Lung (tissue), 11 donors: ENCODE data around the gene KRABD2.

ENCODE experiments used
- ATAC-seq: fragments of 200-7000 bp; cut with Tn5 transposase; one replicate; pipeline ENCODE4 v1.9.1; 2020; ENCODE audit warnings: moderate number of reproducible peaks; ENCODE audit not compliant: insufficient read depth, low FRiP score
- DNase-seq, 3 donors: peaks; one replicate each; pipeline ENCODE4 v3.0.0-alpha.2; 2013 to 2017
- H3K27ac ChIP-seq, 2 donors: one replicate each; pipeline ENCODE4 v1.5.1; 2013; ENCODE audit warnings: mild to moderate bottlenecking in 2 of 2, moderate library complexity in 2 of 2, control low read depth in 1 of 2, inconsistent platforms in 1 of 2, low read depth in 1 of 2, low read length in 1 of 2
- H3K27me3 ChIP-seq, 3 donors: one replicate each; pipeline ENCODE4 v1.5.1; 2013; ENCODE audit warnings: low read length in 2 of 3; ENCODE audit not compliant: control insufficient read depth in 3 of 3, insufficient read depth in 3 of 3
- H3K36me3 ChIP-seq, 4 donors: one replicate each; pipeline ENCODE4 v1.5.1; 2013; ENCODE audit warnings: low read length in 4 of 4, mild to moderate bottlenecking in 1 of 4, moderate library complexity in 1 of 4; ENCODE audit not compliant: control insufficient read depth in 4 of 4, insufficient read depth in 4 of 4
- H3K4me1 ChIP-seq, 5 donors: one replicate each; pipeline ENCODE4 v1.5.1; 2013; ENCODE audit warnings: low read length in 5 of 5, mild to moderate bottlenecking in 2 of 5, moderate library complexity in 1 of 5; ENCODE audit not compliant: control insufficient read depth in 5 of 5, insufficient read depth in 5 of 5
- H3K4me3 ChIP-seq: one replicate; pipeline ENCODE4 v1.5.1; 2013; ENCODE audit warnings: mild to moderate bottlenecking, control low read depth, moderate library complexity
- H3K9ac ChIP-seq, 2 donors: one replicate each; pipeline ENCODE4 v1.5.1; 2013; ENCODE audit warnings: low read length in 2 of 2, control low read depth in 1 of 2; ENCODE audit not compliant: insufficient read depth in 1 of 2
- H3K9me3 ChIP-seq, 4 donors: one replicate each; pipeline ENCODE4 v1.5.1; 2013; ENCODE audit warnings: low read length in 3 of 4, mild to moderate bottlenecking in 1 of 4, moderate library complexity in 1 of 4; ENCODE audit not compliant: control insufficient read depth in 4 of 4, insufficient read depth in 3 of 4
- WGBS, 2 donors: extraction: QIAGEN DNeasy Blood & Tissue Kit; methylation state at CpG; one replicate each; pipeline ENCODE4 v1.1.7; 2013; 5-methylcytosine and 5-hydroxymethylcytosine counted together
- TF ChIP-seq, protein P1 (sequence below): IDR thresholded peaks from 2 replicates; pipeline ENCODE4 v1.5.1; 2012; ENCODE audit warnings: mild to moderate bottlenecking; ENCODE audit errors: control extremely low read depth, extremely low read depth
- donor health status: control.
- donor health status: control.
- donor health status: Bipolar disorder and iron deficiency.
- donor health status: healthy.
- donor health status: DM: yes; HTN: yes; CAD: no.

The KRABD2 gene

DNA sequence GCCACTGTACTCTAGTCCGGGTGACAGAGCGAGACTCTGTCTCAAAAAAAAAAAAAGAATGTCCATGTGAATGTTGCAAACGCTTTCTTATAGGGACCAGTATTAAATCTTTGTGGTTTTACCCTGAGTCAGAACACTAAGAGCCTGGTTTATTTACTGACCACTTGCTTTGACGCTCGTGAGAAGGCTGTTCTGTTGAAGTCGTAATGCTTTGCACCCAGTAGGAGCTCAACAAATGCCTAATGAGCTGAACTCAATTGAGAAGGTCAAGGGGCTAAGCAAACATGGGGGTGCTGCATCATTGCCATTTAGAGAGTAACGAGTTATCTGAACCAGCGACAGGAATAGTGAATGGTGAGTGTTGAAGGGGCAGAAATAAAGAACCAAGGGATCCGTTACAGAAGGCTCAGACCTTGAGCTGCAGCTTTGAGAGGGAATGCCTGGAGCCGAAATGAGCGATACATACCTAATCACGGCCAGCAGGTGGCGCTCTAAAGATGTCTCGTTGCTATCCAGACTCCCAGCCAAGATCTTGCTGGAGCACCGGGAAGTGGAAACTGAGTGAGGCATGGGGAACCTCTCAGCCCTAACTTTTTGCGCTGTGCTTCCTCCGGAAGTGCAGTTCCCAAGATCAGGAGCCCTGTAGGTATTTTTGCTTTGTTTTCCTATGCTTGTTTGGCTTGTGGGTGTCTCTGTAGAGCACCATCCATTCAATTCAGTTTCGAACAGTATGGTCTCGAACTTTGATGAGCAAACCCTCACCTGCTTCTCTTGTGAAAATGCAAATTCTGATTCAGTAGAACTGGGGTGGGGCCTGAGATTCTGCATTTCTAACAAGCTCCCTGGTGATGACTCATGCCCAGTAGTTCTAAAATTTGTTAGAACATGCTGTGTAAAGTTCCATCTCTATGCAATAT, 33.7 kb upstream of the KRABD2 start:
- TF ChIP-seq, protein P1, sequence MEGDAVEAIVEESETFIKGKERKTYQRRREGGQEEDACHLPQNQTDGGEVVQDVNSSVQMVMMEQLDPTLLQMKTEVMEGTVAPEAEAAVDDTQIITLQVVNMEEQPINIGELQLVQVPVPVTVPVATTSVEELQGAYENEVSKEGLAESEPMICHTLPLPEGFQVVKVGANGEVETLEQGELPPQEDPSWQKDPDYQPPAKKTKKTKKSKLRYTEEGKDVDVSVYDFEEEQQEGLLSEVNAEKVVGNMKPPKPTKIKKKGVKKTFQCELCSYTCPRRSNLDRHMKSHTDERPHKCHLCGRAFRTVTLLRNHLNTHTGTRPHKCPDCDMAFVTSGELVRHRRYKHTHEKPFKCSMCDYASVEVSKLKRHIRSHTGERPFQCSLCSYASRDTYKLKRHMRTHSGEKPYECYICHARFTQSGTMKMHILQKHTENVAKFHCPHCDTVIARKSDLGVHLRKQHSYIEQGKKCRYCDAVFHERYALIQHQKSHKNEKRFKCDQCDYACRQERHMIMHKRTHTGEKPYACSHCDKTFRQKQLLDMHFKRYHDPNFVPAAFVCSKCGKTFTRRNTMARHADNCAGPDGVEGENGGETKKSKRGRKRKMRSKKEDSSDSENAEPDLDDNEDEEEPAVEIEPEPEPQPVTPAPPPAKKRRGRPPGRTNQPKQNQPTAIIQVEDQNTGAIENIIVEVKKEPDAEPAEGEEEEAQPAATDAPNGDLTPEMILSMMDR: peak; percentile 90
- H3K36me3 ChIP-seq: no peaks in the 10 kb centered on the region
- peak; percentile 92 to 94 (median 93) for DNase-seq
- H3K27ac ChIP-seq: peak overlapping the region in 1 of 2 donors; percentile 39
- H3K9ac ChIP-seq: no peak overlapping the region
- ATAC-seq: peak; percentile 89
- no peaks in the 10 kb centered on the region for H3K27me3 ChIP-seq
- no peaks in the 10 kb centered on the region for H3K4me1 ChIP-seq
- H3K4me3 ChIP-seq: no peak overlapping the region
- no peaks in the 10 kb centered on the region for H3K9me3 ChIP-seq
- WGBS, 2 donors: 20 to 27% methylated on average over 17 to 19 of the region's 19 CpGs

DNA sequence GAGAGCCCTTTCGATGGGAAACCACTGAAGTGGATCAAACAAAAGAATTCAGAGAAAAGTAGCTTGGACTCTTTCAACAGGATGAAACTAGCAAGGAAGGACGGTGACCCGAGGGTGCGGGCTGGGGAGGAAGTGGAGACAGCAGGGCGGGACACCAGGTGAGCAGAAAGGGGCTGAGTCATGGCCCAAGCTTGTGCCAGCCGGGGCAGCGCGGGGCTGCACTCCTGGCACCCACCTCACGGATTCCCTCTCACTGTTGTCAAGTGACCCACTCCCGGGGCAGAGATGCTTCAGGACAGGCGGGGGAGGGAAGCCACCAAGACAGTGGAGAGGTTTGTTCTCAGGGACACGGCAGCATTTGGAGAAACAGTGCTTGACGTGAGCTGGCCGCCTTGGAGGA, 31.9 kb upstream of the KRABD2 start:
- TF ChIP-seq, protein P1: no peak
- Histone ChIP-seq H3K4me1 (no peaks in the 10 kb centered on the region), H3K4me3 (no peak overlapping the region), H3K9ac (no peak overlapping the region), H3K27me3 (no peaks in the 10 kb centered on the region), H3K36me3 (no peaks in the 10 kb centered on the region), H3K9me3 (no peaks in the 10 kb centered on the region), H3K27ac (no peak overlapping the region)
- 47 to 57% methylated on average over 14 of the region's 14 CpGs for WGBS, 2 donors
- ATAC-seq (no peak), DNase-seq (no peak)

DNA sequence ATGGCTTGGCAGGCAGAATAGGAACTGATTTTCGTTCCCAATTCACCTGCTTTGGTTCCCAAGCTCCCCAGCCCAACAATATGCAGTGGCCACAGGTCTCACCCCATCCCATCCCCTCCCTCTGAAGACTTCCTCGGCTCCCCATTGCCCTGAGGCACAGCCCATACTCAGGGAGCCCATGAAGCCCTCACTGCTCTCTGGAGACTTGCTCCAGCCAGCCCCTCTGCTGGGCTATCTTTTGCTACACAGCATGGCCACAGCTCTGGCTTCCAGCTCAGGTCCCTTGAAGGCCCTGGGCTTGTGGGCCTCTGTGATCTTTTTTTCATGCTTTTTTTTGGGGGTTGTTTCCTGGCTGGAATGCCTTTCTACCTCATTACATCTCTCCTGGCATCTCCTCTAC, 29.7 kb upstream of the KRABD2 start:
- no peaks in the 10 kb centered on the region for H3K9me3 ChIP-seq
- TF ChIP-seq, protein P1: no peak
- H3K27me3 ChIP-seq: no peaks in the 10 kb centered on the region
- no peak overlapping the region for H3K27ac ChIP-seq
- H3K9ac ChIP-seq: no peak overlapping the region
- DNase-seq (no peak), ATAC-seq (no peak)
- H3K4me3 ChIP-seq: no peak overlapping the region
- no peaks in the 10 kb centered on the region for H3K36me3 ChIP-seq
- WGBS, 2 donors: 74 to 79% methylated on average over 2 of the region's 2 CpGs
- H3K4me1 ChIP-seq: peaks cover 0 to 2% (median 0%) of the 10 kb centered on the region in 5 donors
